RWPE2 (cell line): Measurements from ENCODE around the gene PRSS8.
A peak's percentile ranks its signal among the peaks of the same experiment; 100 is the strongest.
"Not testable (repeated sequence)": the region's sequence is repeated elsewhere in the genome, so short reads cannot be mapped to it uniquely, and the experiment has no call there.

ENCODE experiments used
- ATAC-seq: fragments of 200-7000 bp; cut with Tn5 transposase; 3 replicates; pipeline ENCODE4 v1.9.1; 2021; ENCODE audit warnings: low read depth
- DNase-seq: peaks from one replicate; pipeline ENCODE4 v3.0.0-alpha.2; 2020; ENCODE audit warnings: low spot score
- H3K27ac ChIP-seq: fragments of 450-650 bp; 2 replicates; pipeline ENCODE4 v1.5.1; 2017; ENCODE audit warnings: mild to moderate bottlenecking; ENCODE audit not compliant: poor library complexity, severe bottlenecking
- H3K27me3 ChIP-seq: fragments of 250-450 bp; sonication (Bioruptor Pico); 2 replicates; pipeline ENCODE4 v1.5.1; 2021; ENCODE audit warnings: mild to moderate bottlenecking, moderate library complexity; ENCODE audit not compliant: insufficient read depth, poor library complexity, severe bottlenecking
- H3K36me3 ChIP-seq: fragments of 250-450 bp; sonication (Bioruptor Pico); 2 replicates; pipeline ENCODE4 v1.5.1; 2020; ENCODE audit warnings: low read depth, mild to moderate bottlenecking, moderate library complexity
- H3K4me1 ChIP-seq: fragments of 250-450 bp; sonication (Bioruptor Pico); 2 replicates; pipeline ENCODE4 v1.5.1; 2021; ENCODE audit warnings: mild to moderate bottlenecking, moderate library complexity; ENCODE audit not compliant: insufficient read depth, poor library complexity, severe bottlenecking
- H3K4me3 ChIP-seq: fragments of 250-450 bp; sonication (Bioruptor Pico); 2 replicates; pipeline ENCODE4 v1.5.1; 2021; ENCODE audit warnings: mild to moderate bottlenecking, moderate library complexity; ENCODE audit not compliant: severe bottlenecking
- H3K9me3 ChIP-seq: fragments of 250-450 bp; sonication (Bioruptor Pico); 2 replicates; pipeline ENCODE4 v1.5.1; 2021; ENCODE audit warnings: mild to moderate bottlenecking, moderate library complexity; ENCODE audit not compliant: severe bottlenecking
- CTCF ChIP-seq: fragments of 450-650 bp; IDR thresholded peaks from one replicate; pipeline ENCODE4 v1.5.1; 2017; ENCODE audit warnings: mild to moderate bottlenecking, moderate library complexity; ENCODE audit not compliant: poor library complexity, severe bottlenecking

Gene PRSS8

DNA sequence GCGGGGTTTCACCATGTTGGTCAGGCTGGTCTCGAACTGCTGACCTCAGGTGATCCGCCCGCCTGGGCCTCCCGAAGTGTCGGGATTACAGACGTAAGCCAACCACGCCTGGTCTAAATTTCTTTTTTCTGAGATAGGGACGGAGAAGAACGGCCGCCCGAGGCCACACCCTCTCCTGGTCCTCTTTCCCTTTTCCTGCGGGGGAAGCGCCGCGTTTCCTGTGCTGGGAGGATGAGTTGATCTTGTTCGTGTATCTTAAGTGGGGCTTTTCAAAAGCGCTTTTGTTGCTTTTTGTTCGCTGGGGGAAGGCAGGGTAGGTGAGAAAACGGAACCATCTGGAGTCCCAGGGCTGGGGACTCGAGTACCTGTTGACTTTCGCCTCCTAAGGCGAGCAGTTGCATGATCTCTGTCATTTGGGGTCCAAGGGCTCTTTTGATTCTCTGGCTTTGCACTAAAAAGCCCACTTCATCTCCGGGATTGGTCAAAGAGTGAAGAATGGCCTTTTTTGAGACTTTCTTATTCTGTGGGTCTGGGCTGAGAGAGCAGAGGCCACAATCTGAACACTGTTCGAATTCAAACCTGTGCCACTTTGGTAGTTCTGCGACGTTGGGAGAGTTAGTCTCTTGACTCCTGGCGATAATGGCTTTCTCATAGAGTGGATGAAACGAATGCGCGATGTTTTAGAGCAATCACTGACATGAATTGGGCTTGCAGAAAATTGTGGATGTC is 45.7 kb upstream of the PRSS8 start:
- Histone ChIP-seq H3K4me3 (peak overlapping the region; percentile 81), H3K9me3 (no peaks in the 10 kb centered on the region), H3K27ac (peak overlapping the region; percentile 77), H3K36me3 (peaks cover 55% of the 10 kb centered on the region), H3K4me1 (no peaks in the 10 kb centered on the region), H3K27me3 (no peaks in the 10 kb centered on the region)
- TF ChIP-seq CTCF: no peak
- DNase-seq (no peak), ATAC-seq (no peak)

GRCh38 chr16:31179747-31180459 is 44.4 kb upstream of the PRSS8 start, which contains the start of gene FUS:
Gene FUS (plus strand): TSS chr16:31180139. CDS start chr16:31180215, 76 bp downstream.
- Histone ChIP-seq H3K4me1 (no peaks in the 10 kb centered on the region), H3K4me3 (peak within 1 kb of the TSS; percentile 81), H3K27me3 (no peaks in the 10 kb centered on the region), H3K36me3 (peaks cover 41% of the 10 kb centered on the region), H3K27ac (peak within 1 kb of the TSS; percentile 77), H3K9me3 (no peaks in the 10 kb centered on the region)
- DNase-seq (peak; percentile 82), ATAC-seq (peak; percentile 60)
- no peak for TF ChIP-seq CTCF

DNA sequence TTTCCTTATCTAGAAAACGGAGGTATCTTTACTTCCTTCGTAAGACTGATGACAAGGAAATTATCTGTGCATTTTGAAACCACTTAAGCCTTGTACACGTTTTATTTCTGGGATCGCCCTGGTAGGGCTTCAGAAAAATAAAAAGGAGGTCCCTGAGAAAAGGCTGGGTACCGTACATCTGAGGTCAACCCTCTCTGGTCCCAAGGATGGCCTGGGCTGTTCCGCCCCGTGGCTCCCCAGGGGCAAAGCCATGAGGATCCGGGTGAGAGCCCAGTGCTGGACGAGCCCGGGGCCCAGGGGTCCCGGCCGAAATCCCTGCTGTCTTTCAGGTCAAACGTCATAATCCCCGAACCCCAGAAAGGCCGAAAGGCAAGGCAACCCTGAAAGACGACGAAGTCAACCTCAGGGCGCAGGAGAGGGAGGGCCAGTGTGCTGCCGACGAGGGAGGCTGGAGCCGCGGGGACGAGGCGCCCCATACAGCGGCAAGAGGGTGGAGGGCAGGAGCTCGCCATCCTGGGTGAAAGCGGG is 43.8 kb upstream of the PRSS8 start:
- Histone ChIP-seq H3K27me3 (no peaks in the 10 kb centered on the region), H3K9me3 (no peaks in the 10 kb centered on the region), H3K4me3 (peak overlapping the region; percentile 81), H3K4me1 (no peaks in the 10 kb centered on the region), H3K36me3 (peaks cover 36% of the 10 kb centered on the region), H3K27ac (peak overlapping the region; percentile 77)
- ATAC-seq (peak; percentile 1; the same call in 1 of the 3 replicates), DNase-seq (no peak)
- no peak for TF ChIP-seq CTCF

GRCh38 chr16:31177136-31177535 is 41.6 kb upstream of the PRSS8 start:
- peaks cover 15% of the 10 kb centered on the region for H3K36me3 ChIP-seq
- ATAC-seq (no peak), DNase-seq (no peak)
- no peaks in the 10 kb centered on the region for H3K27me3 ChIP-seq
- no peak overlapping the region for H3K27ac ChIP-seq
- TF ChIP-seq CTCF: no peak
- no peak overlapping the region for H3K4me3 ChIP-seq
- H3K4me1 ChIP-seq: no peaks in the 10 kb centered on the region
- no peaks in the 10 kb centered on the region for H3K9me3 ChIP-seq

DNA sequence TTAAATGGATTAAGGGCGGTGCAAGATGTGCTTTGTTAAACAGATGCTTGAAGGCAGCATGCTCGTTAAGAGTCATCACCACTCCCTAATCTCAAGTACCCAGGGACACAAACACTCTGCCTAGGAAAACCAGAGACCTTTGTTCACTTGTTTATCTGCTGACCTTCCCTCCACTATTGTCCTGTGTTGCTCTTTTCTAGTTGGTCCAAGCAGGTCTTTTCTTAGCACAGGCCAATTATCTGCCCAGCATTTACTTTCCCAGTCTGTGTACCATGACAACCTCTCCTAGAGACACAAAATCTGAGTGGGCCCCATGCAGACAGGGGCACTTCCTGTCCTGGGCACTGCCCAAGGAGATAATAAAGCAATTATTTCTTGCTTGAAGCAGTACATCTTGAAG is 34.5 kb upstream of the PRSS8 start:
- H3K4me3 ChIP-seq, ATAC-seq, H3K27ac ChIP-seq, H3K27me3 ChIP-seq, H3K9me3 ChIP-seq, H3K4me1 ChIP-seq, H3K36me3 ChIP-seq, DNase-seq: not testable (repeated sequence)
